ENCODE measurements around the gene ILF2.
"Not testable (repeated sequence)": the region's sequence is repeated elsewhere in the genome, so short reads cannot be mapped to it uniquely, and the experiment has no call there.

ILF2 gene

DNA sequence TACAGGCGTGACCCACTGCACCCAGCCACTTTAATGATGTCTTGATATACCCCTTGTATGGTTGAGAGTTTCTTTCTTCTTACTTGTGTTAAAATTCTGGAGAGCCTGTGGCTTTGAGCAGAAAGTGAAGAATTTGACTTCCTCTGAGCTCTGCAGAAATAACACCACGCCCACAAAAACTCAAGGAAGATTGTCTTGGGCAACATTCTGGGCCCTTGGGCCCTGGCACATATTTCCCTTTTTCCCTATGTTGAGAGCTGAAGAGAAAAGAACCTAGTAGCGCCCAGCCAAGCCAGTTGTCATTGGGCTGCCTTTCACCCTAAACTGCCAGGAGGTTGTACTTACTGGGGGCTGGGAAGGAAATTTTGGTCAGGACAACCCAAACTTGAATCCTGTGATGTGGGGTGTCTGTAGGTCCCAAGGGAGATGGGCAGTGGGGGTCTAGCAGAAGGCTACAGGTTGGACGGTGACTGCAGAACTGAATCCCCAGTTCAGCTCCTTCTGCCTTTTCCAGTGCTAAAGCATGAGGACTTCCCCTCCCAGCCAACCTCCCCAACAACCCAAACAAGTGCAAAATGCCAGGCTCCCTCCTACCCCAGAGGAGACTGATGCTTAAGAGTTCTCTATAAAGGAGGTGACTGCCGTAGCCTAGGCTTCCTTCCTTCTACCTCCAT is 24.0 kb downstream of the ILF2 start:
- TF ChIP-seq, protein P1, sequence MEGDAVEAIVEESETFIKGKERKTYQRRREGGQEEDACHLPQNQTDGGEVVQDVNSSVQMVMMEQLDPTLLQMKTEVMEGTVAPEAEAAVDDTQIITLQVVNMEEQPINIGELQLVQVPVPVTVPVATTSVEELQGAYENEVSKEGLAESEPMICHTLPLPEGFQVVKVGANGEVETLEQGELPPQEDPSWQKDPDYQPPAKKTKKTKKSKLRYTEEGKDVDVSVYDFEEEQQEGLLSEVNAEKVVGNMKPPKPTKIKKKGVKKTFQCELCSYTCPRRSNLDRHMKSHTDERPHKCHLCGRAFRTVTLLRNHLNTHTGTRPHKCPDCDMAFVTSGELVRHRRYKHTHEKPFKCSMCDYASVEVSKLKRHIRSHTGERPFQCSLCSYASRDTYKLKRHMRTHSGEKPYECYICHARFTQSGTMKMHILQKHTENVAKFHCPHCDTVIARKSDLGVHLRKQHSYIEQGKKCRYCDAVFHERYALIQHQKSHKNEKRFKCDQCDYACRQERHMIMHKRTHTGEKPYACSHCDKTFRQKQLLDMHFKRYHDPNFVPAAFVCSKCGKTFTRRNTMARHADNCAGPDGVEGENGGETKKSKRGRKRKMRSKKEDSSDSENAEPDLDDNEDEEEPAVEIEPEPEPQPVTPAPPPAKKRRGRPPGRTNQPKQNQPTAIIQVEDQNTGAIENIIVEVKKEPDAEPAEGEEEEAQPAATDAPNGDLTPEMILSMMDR (IDR thresholded peaks at IDR 0.05; ENCODE audit: extremely low read depth, missing control alignments): no peak
- DNase-seq (ENCODE audit: low spot score): no peak

DNA sequence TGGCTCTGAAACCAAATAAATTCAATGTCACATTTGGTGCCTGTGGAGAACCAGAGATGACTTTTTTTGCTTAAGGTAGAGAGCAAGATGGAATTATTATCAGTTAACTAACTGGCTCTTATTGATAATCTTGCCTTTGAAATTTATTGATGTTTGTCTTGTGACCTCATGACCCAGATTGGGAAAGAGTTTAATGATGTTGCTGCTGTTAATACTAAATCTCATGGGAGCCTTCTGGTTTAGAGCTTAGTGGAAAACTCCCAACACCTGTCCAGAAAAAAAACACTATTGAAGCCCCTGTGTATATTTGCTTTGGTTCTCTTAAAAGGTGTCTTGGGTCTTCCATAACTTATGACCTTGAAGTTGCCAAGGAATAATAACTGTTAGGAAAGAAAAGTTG is 27.0 kb downstream of the ILF2 start:
- no peak for DNase-seq (ENCODE audit: low spot score)
- TF ChIP-seq, protein P1 (IDR thresholded peaks at IDR 0.05; ENCODE audit: extremely low read depth, missing control alignments): no peak

DNA sequence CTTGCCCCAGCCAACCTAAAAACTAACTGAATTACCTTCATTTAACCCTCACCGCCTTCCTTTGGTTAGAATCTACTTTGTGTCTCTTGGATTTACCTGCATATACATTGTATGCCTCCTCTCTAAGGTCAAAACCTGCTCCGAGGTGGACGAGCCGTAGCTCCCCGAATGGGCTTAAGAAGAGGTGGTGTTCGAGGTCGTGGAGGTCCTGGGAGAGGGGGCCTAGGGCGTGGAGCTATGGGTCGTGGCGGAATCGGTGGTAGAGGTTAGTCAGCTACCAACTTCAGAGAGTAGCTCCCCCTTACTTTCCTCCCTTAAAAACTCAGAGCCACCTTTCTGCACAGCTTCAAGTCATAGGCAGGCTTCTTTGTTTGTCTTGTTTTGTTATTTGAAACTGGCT is 27.7 kb downstream of the ILF2 start:
- DNase-seq (ENCODE audit: low spot score): no peak
- TF ChIP-seq, protein P1 (IDR thresholded peaks at IDR 0.05; ENCODE audit: extremely low read depth, missing control alignments): no peak

- TF ChIP-seq, protein P1 (IDR thresholded peaks at IDR 0.05; ENCODE audit: extremely low read depth, missing control alignments): no peak
- no peak for DNase-seq (ENCODE audit: low spot score)
Observed at GRCh38 chr1:153642161-153642560, 28.6 kb downstream of the ILF2 start.

DNA sequence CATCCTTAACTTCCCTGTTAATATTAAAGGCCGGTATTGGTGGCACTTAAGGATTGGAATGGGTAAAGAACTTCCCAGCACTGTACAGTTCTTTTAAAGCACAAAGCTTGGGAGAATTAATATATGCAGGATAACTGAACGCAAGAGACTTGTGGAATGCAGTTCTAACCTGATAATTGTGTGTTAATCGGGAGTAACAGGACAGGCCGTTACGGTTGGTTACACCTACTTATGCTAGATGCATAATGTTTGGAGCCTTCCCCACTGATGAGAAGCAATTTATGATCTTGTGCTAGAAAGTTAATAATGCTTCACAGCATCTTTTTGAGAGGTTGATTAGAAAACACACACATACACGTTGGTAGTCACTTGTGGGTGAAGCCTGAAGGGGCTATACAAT is 29.9 kb downstream of the ILF2 start:
- DNase-seq (ENCODE audit: low spot score): no peak
- TF ChIP-seq, protein P1 (IDR thresholded peaks at IDR 0.05; ENCODE audit: extremely low read depth, missing control alignments): no peak

DNA sequence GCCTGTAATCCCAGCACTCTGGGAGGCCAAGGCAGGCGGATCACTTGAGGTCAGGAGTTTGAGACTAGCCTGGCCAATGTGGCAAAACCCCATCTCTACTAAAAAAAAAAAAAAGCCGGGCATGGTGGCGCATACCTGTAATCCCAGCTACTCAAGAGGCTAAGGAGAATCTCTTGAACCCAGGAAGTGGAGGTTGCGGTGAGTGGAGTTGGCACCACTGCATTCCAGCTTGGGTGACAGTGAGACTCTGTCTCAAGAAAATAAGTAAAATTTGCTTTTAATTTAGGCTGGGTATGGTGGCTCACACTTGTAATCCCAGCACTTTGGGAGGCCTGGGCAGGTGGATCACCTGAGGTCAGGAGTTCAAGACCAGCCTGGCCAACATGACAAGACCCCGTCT is 30.6 kb downstream of the ILF2 start:
- not testable (repeated sequence) for DNase-seq (ENCODE audit: low spot score)

- TF ChIP-seq, protein P1 (IDR thresholded peaks at IDR 0.05; ENCODE audit: extremely low read depth, missing control alignments): no peak
- no peak for DNase-seq (ENCODE audit: low spot score)
Observed at GRCh38 chr1:153639280-153639679, 31.5 kb downstream of the ILF2 start.

DNA sequence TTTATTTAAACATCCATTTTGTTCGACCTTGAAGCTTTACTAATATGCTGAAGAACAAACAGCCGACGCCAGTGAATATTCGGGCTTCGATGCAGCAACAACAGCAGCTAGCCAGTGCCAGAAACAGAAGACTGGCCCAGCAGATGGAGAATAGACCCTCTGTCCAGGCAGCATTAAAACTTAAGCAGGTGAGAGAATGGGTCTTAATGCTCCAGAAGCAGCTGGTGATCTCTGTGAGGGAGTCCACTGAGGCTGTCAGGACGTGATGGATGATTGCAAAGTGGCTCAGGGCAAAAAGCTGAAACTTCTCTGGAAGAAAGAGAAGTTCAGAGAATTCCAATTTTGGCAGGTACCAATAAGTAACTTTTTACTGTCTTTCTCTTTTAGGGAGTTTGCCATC is 32.5 kb downstream of the ILF2 start:
- DNase-seq (ENCODE audit: low spot score): no peak
- TF ChIP-seq, protein P1 (IDR thresholded peaks at IDR 0.05; ENCODE audit: extremely low read depth, missing control alignments): no peak
